Vagina (tissue), 2 donors: ENCODE results near the gene ANKRD52.

Experiments
- POLR2A ChIP-seq, 2 donors: fragments of 450-650 bp; IDR thresholded peaks; one replicate each; pipeline ENCODE4 v1.6.1; 2017; ENCODE audit warnings: antibody characterized with exemption in 2 of 2, mild to moderate bottlenecking in 2 of 2, moderate library complexity in 2 of 2
- POLR2AphosphoS5 ChIP-seq, 2 donors: sonication (generic); formaldehyde crosslinking; IDR thresholded peaks; one replicate each; pipeline ENCODE4 v1.9.0; 2017; ENCODE audit warnings: antibody characterized with exemption in 2 of 2, mild to moderate bottlenecking in 2 of 2, low read depth in 1 of 2; ENCODE audit not compliant: insufficient read depth in 1 of 2
- TF ChIP-seq, protein P1 (sequence below), 3 experiments: fragments of 450-650 bp in 2 of 3; fragments of 200-600 bp in 1 of 3; sonication (generic) in 1 of 3; IDR thresholded peaks; one replicate each; pipeline ENCODE4 v1.5.1; 2017 to 2019; ENCODE audit warnings: antibody characterized with exemption in 3 of 3, mild to moderate bottlenecking in 2 of 3, moderate library complexity in 2 of 3

DNA sequence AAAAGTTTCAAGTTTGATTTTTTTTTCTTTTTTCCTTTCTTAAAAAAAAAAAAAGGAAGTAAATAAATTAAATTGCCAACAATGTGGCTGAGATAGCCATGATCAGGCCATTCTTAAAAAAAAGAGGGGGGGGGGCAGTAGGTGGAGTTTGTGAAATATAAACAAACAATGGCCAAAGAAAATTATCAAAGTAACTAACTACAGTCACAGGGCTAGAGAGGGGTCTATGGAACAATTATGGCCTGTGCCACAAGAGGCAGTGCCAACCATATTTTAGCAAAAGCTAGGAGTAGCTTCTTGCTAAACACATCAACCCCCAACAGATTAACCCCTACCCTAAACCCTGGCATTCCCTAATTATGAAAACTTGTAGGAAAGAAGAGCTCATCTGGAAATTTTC, 52.7 kb downstream of the ANKRD52 start:
- TF ChIP-seq, protein P1, sequence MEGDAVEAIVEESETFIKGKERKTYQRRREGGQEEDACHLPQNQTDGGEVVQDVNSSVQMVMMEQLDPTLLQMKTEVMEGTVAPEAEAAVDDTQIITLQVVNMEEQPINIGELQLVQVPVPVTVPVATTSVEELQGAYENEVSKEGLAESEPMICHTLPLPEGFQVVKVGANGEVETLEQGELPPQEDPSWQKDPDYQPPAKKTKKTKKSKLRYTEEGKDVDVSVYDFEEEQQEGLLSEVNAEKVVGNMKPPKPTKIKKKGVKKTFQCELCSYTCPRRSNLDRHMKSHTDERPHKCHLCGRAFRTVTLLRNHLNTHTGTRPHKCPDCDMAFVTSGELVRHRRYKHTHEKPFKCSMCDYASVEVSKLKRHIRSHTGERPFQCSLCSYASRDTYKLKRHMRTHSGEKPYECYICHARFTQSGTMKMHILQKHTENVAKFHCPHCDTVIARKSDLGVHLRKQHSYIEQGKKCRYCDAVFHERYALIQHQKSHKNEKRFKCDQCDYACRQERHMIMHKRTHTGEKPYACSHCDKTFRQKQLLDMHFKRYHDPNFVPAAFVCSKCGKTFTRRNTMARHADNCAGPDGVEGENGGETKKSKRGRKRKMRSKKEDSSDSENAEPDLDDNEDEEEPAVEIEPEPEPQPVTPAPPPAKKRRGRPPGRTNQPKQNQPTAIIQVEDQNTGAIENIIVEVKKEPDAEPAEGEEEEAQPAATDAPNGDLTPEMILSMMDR (IDR thresholded peaks at IDR 0.05) = no peak
- TF ChIP-seq POLR2A (IDR thresholded peaks at IDR 0.05) = no peak
- TF ChIP-seq POLR2AphosphoS5 (IDR thresholded peaks at IDR 0.05; ENCODE audit: insufficient read depth in 1 of 2, low read depth in 1 of 2) = no peak
